ENCODE results near the gene CNTN5.

The CNTN5 gene

GRCh38 chr11:99171330-99171729, 150.6 kb downstream of the CNTN5 start:
- no peak for DNase-seq

DNA sequence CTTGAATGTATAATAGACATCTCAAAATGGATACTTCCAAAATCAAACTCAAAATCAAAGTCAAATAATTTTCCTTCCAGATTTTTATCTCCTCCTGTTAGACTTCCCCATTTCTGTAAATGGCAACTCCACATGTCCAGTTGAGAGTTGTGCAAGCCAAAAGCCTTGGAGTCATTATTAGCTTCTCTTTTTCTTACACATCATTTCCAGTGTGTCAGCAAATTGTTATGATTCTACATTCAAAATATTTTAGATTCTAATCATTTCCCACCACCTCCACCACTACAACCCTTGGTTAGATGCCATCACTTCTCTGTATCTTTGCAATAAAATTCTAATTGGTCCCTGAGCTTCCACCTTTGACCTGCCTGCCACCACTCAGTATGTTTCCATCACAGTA, 155.7 kb downstream of the CNTN5 start:
- no peak for DNase-seq

DNA sequence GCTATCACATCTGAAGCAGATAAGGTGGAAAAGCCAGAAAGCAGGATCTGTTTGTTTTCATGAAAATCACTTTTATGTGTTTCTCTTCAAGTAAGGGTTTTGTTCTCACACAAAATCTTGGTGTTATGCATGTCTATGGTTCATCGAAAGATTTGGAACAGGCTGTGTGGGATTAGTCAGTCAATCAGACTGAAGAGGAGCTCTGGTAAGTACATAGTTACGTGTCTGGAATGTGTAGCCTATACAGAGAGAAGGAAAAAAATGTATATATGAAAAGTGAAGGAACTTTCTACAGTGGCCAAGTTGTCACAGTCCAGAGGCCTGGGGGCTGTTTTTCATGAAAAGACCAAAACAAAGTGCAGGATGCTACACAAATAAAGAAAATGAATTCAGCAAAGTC, 156.7 kb downstream of the CNTN5 start:
- no peak for DNase-seq

- DNase-seq: no peak
These were observed 163.4 kb downstream of the CNTN5 start for GRCh38 chr11:99184146-99184545.

DNA sequence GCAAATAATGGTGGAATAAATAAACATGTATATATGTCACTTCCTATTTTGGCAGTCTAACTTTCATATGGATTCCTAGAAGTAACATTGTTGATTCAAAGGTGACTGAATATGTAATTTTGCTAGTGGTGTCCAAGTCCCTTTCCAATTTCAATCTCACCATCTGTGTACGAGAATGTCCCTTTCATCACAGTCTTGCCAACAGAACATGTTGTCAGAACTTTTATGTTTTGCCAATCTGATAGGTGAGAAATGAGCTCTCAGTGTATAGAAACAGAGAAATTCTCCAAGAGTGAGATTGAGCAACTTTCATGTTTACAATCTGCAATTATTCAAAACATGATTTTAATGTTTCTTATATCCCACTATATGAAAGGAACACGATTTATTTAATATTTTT, 167.5 kb downstream of the CNTN5 start:
- no peak for DNase-seq

DNA sequence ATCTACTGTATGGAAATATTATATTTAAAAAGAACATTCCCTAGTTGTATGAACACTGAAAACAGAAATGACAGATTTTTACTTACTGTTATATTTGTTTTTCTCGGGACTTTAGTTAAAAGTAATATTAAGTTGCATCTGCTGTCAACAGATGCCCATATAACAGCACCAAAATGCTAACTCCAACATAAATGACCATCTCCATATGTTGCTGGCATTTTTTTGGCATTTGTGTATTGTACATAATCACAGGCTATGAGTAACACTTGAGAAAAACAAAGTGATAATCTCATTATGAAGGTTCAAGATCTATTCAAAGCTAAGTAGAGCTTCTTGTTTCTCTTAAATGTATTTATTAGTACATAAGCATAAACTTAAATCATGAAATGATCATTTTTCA, 172.0 kb downstream of the CNTN5 start:
- no peak for DNase-seq

DNA sequence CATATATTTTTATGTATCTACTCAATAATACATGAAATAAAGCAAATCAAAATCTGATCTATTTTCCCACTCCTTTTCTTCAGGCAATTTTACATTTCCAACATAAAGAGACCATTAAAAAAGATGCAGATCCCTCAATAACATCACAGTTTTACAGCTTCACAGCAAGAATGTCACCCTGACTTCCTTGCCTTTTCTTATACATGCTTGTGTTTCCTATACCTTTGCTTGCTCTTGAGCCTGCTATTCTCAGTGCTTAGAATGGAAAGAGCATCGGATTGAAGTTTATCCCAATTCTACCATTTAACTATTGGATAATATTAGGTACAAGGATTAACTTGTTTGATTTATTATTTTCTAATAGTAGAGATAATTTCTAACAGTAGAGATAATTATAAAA, 176.7 kb downstream of the CNTN5 start:
- no peak for DNase-seq

GRCh38 chr11:99198215-99198614, 177.5 kb downstream of the CNTN5 start:
- no peak for DNase-seq

DNA sequence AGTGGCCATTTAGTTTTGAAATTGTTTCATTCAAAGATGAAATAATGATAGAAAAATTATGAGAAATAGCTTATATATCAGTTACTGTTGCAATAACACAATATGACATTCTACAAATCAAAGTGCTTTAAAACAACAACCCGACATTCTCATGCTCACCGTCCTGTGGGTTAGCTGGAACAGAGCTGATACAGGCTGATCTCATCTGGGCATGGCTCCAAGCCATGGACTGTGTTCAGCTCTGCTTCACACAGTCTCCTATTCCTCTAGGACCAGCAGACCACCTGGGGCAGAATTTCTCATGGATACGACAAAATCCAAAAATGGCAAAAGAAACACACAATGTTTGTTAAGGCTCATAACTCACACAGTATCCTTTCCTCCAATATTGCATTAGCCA, 178.6 kb downstream of the CNTN5 start:
- DNase-seq: no peak

GRCh38 chr11:99200720-99201119, 180.0 kb downstream of the CNTN5 start:
- no peak for DNase-seq

DNA sequence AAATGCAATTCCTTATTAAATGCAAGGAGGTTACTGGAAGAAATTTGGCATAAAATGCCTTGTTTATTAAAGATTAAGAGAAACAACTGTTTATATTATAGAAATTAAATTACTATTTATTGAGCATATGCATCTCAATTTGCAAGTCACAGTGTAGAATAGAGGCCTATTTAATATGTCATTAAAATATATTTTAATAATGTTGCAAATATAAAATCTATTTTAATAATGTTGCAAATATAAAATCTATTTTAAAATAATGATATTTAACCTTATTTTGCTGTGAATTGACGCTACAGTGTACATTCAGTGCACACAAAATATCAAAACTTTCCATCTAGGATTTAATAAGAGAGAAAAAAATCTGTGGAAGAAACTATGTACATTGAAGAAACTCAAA, 188.1 kb downstream of the CNTN5 start:
- no peak for DNase-seq

DNA sequence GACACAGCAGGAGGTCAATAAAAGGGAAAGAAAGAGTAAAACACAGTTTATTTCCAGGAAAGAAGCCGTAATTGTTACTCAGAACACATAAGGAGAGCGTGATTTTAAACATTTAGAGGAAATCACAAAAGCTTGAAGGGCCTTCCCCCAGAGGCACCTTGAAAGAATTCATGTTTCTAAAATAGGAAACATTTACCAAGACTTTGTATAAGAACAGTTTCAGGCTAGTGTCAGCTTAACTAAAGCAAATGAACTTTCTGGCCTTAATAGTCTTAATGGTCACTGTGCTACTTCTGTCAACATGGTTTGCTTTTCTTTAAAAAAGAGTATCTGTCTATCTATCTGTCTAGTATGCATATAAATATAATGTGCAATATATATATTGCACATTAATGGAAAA, 208.8 kb downstream of the CNTN5 start:
- DNase-seq: no peak

DNA sequence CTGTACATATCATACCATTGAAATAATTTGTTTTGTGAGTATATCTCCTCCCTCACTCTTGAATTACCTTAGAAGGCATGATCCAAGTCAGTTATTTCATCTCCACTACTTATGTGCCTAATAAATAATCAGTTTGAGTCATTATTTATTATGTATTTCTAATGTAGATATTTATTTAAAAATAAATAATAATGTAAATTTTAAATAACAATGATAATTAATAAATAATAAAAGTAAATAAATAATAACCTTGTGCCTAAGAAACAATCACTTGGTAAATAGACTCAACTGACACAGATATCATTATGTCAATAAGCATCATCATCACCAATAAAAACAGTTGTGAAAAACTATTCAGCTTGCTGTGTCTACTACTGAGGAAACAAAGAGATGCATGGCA, 213.8 kb downstream of the CNTN5 start:
- no peak for DNase-seq

DNA sequence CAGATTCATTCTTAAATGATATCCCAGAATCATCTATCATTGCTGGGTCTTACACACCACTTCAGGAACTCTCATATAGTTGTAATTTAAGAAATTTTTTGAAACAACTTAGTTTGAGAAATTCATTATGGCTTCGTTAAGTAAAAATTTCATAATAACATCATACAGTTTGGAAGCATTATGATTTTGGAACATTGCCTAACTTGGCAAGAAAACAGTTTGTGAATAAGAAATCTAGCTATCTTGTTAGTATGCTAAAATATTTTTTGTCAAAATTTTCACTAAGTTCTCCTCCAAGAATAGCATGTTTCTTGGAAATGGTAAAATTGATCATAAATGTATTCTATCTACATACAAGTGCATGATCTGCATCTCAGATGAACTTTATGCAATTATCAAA, 217.7 kb downstream of the CNTN5 start:
- DNase-seq: no peak

- no peak for DNase-seq
These were observed 219.7 kb downstream of the CNTN5 start for GRCh38 chr11:99240192-99241030.

GRCh38 chr11:99241066-99241465, 220.3 kb downstream of the CNTN5 start:
- DNase-seq: no peak

DNA sequence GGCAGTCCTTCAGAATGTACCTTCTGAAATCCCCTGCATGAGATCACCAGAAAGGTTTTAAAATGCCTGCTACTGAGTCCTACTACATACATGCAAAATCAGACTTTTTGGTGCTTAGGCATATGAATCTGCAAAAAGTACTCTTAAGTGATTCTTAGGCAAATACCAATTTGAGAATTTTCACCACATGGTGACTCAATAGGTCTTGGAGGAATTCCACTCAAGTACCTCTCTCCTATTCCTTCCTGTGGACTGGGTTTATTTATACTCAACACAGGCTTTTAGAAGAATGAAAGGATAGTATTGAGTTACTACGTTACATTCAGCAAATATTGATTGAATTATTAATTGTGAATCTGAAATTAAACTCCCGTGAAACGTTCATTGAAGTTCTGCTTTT, 223.9 kb downstream of the CNTN5 start:
- no peak for DNase-seq

DNA sequence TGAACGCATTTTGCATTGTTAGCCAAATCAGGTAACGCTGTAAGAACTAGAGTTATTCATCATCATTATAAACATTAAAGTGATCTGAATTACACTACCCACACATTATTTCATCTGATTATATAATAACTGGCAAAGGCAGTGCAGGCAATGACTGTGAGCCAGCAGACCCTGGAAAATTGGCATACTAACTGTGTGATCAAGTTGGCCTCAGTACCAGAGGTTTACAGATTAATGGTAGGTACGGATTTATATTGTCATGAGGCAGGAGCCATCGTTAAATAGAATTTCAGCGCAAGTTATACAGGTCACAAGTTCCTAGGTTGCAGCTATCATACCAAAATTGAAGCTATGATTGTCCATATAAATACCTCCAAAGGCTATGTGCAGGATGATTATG, 225.4 kb downstream of the CNTN5 start:
- DNase-seq: no peak

DNA sequence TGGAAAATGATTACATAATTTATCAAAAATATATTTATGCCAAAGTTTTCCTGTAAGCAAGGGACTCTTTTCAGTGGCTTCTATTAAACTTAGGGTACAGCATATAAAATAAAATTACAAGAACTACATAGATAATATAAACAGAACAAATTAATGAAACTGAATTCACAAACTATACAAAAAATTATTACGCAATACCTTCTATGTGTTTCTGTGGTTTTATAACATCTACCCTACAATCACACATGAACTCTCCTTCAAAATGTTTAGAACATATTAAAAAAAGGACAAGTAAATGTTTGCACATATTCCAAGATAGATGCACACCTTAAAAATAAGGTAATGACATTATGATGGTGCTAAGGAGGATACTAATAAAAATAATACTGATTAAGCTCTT, 235.9 kb downstream of the CNTN5 start:
- DNase-seq: no peak

DNA sequence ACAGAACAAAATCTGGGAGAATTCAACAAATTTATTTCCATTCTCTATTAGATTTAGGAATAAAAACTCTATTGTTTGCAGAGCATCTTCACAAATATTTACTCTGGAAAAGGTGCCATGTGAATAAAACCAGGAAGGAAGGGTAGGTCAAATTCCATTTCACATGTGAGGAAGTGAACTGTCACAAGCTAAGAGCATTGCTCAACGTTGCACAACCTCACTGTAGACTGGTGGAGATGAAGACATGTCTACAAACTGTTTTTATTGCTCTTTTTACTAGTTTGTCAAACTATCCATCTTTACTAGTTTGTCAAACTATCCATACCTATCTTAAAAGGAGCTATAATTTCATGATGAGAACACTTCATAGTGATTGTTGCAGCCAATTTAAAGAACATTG, 236.4 kb downstream of the CNTN5 start:
- no peak for DNase-seq

- DNase-seq: no peak
These were observed 239.9 kb downstream of the CNTN5 start for GRCh38 chr11:99260696-99261095.

DNA sequence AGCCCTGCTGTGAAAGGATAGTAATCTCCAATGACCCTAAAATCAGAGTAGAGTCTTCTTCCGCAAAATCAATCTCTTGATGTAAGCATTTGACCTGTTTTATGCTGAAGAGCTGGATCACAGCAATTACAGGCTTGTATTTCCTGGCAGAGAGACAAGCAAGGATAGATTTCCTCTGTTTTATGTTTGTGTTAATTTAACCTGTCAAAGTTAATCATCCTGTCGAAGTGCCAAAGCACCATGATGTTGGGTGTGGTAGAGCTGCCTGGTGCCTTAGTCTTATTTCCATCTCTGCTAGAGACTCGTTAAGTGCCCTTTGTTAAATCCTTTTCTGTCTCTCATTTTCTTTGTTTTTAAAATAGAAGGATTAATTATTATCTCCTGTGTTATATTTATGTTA, 248.1 kb downstream of the CNTN5 start:
- DNase-seq: no peak

GRCh38 chr11:99271527-99271926, 250.8 kb downstream of the CNTN5 start:
- DNase-seq: no peak

DNA sequence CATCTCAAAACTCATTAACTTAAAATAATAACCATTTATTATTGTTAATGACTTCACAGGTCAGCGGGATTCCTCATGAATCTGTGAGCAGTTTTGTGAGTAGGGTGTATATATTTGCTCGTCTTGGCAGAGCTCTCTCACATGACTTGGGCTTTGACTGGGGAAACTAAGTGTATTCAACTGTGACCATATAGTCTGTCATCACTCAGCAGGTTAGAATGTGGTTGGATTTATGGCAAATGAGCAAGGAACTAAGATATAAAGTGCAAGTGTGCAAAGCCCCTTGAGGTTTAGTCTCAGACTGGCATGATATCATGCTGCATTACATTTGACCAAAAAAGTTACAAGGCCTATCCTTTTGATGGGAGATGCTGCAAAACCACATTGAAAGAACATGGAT, 254.8 kb downstream of the CNTN5 start:
- no peak for DNase-seq

GRCh38 chr11:99277281-99277680, 256.5 kb downstream of the CNTN5 start:
- no peak for DNase-seq
